GM18858 (cell line): ENCODE data around the gene TYK2.
"Not testable (repeated sequence)": the region's sequence is repeated elsewhere in the genome, so short reads cannot be mapped to it uniquely, and the experiment has no call there.

Source experiments
- ATAC-seq: cut with Tn5 transposase; IDR thresholded peaks from one replicate; pipeline ENCODE4 v1.9.1; 2021; ENCODE audit not compliant: unreplicated experiment

TYK2 gene

DNA sequence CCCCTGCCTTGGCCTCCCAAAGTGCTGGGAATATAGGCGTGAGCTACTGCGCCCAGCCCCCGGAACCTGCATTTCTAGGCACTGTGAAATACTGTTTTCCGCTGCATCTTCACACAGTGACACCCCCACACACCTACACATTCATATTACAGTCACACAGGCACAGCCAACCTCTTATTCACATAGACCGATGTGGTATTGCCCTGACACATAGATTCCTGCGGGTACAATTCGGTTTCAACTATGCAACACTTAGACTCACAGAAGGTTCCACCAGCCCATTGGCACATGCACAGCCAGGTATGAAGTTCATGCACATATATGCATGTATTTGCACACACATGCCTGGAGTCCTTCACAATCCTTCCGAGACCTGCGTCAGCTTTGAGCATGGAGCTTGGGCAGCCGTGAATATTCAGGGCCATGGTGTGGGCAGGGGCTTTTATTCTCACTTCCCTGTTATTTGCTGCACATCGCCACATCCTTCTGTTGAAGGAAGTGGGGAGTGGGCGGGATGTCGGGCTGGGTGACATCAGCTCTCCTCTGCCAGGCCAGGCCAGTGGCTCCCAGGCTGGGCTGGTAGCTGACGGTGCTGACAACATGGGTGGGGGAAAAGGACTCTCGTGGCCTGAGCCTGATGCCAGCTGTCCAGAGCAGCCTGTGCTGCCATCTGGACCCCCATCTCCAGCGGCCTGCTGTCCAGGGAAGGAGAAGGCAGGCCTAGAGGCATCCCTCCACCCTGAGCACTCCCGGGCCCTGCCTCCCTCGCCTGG is 28.3 kb upstream of the TYK2 start:
- ATAC-seq, result no peak

DNA sequence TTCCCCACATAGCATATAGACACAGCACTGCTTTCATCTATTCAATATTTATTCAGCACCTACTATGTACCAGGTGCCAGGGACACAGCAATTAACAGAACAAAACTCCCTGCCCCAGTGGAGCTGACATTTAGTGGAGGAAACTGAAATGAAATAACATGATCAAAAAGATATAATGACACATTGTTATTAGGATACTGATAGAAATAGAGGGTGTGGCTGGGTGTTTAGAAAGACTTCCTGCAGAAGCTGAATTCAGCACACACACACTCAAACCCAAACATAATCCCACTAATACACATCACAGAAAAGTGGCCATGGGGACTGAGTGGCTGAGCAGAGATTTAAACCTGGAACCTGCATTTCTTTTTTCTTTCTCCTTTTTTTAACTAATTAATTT is 26.7 kb upstream of the TYK2 start:
- no peak for ATAC-seq

DNA sequence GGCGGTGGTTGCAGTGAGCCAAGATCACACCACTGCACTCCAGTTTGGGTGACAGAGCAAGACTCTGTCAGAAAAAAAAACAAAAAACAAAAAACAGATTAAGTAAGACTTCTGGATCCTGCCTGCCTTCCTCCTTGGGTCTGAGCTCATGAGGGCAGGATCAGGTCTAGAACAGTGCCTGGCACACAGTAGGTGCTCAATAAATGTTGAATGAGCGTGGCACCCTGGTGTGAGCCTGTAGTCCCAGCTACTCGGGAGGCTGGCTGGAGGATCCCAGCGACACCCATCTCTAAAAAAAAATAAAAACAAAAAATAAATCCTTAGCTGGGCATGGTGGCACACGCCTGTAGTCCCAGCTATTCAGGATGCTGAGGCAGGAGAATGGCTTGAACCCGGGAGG is 25.8 kb upstream of the TYK2 start:
- ATAC-seq, result no peak

DNA sequence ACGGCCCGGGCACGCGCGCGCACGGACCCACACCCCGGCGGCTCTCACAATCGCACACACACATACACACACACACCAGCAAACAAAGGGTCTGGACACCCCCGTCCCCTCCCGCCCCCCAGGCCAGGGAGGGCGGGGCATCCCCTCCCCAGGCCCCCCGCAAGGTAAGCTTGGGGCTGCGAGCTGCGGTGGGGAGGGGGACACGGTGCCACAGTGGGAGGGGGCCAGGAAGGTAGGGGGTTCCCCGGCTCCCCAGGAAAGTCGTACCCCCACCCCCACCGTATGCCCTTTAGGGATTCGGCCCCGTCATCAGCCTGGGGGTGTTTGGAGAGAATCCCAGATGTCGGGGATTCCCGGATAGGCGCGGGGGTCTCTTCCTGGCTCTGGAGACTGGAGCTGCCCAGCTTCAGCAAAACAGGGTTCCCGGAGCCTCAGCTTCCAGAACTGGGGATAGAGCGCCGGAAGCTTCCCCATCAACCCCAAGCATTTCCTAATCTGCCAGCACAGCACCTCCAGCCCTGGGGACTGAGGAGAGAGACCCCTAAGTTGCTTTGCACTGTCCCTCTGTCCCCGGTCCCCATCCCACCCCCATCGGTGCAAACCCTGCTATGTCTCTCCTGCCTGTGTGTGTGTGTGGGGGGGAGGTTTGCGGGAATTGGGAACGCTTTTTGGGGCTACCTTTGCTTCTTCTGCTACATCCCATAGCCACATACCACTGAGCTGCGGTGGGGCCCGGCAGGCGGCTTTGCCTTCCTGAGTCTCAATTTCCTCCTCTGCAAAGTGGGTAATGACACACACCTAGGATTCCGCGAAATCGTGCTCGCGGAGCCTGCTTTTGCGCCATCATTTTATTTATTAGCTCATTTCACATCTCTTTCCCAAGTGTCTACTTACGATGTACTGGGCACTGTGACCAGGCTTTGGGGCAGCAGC is 24.8 kb upstream of the TYK2 start:
- no peak for ATAC-seq

DNA sequence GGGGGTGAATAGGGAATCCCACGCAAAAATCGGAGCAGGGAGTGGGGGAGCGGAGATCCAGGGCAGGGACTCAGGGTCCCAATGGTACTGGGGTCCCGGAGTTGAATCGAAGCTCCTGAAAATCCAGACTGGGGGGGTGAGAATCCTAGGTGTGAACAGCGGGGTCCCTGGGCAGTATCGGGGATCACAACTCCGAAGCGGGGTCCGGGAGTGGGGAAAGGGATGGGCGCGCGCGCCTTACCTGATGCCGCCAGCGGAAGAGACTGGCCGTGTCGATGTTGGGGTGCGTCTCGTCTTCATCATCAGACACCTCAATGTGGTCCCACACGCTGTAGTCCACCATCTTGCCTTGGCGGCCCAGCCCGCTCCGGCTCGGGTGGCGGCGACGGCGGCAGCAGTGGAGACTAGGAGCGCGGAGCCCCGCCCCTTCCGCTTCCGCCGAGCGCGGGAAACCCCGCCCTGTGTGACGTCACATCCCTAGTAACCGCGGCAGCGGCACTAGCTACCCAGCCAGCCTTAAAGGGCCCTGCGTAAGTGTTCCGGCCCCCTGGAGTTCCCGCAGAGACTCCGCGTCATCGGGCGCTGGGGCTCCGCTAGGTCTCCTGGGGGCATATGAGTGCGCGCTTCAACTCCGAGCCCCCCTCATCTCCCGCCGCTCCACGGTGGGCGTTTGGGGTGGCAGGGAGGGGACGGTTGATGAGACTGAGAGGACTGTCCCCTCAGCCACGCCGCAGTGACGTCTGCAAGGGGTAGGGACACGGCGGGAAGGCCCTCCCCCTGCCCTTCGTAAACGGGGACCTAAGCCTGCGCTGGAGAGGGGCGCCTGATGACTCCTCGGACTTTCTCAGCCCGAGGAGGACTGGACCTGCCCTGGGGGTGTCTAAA is 23.0 kb upstream of the TYK2 start, which contains the start of gene CDC37:
CDC37 (minus strand) TSS at position 406 of the 885 bp plus-strand sequence; CDS start at position 343, 63 bp downstream.
- ATAC-seq, result no peak

DNA sequence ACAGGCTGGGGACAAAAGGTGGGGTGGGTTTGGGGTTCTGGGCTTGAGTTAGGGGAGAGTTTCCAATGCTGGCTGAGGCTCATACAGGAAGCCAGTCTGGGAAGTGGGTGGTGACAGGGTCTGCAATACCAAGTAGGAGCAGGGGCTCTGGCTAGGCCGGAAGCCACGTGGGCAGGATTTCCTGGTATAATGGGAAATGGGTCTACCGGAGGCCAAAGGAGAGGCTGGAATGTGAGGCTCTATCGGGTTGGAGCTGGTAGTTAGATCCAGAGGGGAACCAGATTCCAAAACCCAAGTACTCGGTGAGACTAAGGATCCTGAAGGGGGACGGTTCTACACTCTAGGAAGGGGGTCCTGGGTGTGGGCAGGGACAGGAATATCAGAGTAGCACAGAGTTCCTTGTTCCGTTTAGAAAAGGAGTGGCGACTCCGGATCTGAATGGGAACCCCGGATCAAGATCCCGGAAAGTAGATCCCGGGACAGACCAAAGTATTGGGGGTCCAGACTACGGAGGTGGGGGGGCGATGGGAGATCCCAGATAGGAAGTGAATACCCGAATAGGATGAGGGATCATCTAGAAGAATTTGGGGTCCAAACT is 22.2 kb upstream of the TYK2 start:
- no peak for ATAC-seq

DNA sequence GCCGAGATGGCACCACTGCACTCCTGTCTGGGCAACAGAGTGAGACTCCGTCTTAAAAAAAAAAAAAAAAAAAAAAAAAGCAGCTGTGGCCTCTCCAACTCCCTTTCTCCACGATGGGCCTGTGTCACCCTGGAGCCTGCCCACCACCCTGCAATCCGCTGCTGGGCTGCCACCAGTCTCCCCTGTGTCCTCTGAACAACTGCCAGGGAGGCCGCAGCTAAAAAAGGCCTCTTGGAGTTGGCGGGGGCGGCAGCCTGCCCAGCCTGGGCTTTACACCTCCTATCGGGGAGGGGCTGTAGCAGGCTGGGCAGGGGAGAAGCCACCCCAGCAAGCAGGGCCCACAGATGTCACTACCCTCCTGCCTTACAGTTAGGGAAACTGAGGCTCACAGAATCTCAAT is 19.5 kb upstream of the TYK2 start:
- no peak for ATAC-seq

DNA sequence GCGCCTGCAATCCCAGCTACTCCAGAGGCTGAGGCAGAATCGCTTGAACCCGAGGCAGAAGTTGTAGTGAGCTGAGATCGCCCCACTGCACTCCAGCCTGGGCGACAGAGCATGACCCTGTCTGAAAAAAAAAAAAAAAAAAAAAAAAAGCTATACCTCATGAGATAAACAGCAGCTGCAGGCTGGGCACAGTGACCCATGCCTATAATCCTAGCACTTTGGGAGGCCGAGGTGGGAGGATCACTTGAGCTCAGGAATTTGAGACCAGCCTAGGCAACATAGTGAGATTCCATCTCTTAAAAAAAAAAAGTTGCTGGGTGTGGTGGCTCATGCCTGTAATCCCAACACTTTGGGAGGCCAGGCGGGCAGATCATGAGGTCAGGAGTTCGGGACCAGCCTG is 19.0 kb upstream of the TYK2 start:
- ATAC-seq, result not testable (repeated sequence)

DNA sequence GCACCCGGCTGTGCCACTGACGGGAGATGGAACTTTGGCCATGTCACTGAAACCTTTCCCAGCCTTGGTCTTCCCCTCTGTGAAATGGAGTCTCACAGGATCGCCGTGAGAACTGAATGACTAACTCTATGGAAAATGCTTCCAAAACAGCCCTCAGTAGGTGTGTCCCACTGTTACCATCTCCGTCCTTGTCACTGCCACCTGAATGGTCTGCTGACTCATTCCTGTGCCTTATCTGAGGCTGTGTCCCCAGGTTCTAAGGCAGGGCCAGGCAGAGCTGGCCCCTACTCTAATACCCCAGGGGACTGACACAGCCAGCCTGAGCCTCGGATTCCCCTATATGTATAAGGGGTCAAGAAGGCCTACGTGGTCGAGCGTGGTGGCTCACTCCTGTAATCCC is 18.4 kb upstream of the TYK2 start:
- no peak for ATAC-seq

DNA sequence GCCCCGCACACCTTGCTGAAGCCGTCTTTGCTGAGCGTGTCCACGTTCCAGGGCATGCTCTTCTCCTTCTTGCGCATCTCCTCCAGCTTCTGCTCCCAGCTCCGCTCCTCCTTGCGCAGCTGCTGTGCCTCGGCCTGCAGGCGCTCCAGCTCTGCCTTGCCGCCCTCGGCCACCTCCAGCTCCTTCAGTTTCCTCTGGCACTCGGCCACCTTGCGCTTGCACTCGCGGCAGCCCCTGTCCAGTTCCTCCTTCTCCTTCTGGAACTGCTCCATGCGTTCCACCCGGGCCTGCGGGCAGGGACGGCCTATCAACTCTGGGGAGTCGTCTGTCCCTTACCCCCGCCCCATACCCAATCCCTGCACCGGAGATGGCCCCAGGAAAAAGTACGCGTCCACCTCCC is 15.5 kb upstream of the TYK2 start:
- no peak for ATAC-seq

DNA sequence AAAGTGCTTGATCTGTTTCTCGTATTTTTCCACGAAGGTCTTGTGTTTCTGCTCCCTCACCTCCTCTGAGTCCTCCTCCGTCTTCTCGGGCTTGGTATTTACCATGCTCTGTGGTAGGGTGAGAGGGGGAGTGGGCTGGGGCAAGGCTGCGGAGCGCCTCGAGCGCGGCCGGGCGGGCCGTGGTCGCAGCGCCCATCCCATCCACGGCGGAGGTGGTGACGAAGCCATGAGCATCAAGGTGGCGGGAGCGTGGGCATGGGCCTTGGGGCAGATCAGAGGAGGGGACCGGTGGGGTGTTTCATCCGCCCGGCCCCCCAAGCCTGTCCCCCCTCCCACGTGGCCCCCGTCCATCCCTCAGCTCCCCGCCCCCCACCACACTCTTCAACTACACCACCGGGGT is 15.1 kb upstream of the TYK2 start:
- no peak for ATAC-seq

DNA sequence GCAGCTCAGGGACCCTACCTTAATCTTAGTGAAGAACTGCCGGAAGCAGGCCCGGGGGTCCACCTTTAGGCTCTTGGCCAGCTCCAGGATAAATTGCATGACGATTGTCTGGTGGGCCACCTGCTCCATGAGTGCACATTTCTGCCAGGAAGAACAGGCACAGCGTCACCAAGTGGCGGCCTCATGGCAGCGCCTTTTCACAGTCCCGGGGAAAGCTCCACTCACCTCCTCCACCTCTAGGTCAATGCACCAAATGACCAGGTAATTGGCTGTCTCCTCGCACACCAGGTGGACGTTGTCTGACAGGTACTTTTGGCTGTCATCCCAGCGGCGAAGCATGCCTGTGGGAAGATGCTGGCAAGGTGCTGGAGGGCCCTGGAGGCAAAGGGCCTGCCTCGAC is 14.6 kb upstream of the TYK2 start:
- ATAC-seq, result no peak

DNA sequence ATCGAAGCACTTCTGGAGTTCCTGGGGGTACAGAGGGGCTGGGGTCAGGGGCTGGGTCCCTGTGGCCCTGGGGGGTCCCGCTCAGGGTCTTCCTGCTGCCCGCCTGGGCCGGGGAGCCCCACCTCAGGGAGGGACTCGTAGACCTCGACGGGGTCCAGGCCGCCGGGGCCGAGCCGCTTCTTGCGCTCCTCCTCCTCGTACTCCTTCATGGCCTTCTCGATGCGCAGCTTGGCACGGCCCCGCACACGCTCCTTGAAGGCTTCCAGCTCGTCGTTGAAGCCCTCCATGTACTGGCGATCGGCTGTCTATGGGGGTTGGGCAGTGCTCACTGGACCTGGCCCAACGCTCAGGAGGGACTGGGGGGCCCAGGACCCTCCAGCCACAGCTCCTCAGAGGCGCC is 12.8 kb upstream of the TYK2 start:
- no peak for ATAC-seq

DNA sequence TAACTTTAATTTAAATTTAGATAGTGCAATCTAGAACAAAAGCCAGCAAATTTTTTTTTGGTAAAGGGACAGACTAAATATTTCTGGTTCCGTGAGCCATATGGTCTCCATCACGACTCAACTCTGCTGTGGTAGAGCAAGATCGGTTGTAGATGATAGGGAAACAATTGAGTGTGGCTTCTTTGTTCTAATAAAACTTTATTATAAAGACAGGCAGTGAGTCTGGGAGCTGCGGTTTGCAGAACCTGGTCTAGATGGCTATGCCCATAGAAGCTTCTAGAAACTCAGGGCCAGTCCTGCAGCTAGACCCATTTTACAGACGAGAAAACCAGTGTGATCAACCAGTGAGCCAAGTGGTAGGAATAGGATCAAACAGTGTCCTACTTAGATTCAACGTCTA is 11.7 kb upstream of the TYK2 start:
- no peak for ATAC-seq

DNA sequence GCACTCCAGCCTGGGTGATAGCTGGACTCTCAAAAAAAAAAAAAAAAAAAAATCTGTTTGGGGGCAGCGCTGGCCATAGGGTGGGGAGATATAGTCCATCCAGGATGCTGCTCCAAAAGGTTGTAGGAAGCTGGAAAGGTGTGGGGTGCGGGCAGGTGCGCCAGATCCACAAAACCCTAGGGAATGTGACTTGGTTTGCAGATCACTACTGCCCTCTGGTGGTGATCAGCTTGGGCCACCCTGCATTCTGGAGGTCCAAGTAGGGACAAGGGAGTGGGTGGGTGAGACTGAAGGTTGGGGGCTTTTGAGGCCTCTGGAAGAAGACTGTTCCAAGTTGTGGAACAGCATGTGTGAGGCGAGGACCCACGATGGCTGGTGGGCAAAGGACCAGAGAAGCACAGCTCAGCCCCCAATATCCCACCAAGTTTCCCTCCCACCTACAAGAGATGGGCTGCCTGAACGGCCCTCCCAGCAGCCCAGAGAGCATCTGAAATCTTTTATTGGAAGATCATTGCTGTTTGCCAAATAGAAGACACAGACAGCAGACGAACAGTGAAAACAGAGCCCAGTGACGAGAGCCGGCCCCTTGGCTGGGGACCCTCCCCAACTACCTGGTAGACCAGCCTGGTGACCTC is 10.4 kb upstream of the TYK2 start:
- no peak for ATAC-seq

DNA sequence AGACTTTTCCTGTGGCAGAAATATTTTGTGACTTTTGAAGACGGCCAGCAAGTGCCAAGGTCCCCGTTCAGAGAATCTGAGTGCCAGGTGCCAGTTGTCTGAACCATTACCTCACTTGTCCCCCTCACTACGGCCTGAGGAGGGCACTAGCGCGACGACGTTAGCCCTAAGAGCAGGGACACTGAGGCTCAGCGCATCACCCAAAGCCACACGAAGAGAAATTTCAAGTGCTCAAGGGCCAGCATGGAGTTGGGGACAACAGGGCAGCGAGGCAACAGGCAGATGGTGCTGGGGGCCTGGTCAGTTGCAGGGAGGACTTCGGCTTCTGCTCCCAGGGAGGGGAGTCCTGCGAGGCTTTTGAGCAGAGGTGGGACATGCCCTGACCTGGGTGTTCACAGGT is 9.5 kb upstream of the TYK2 start:
- no peak for ATAC-seq

DNA sequence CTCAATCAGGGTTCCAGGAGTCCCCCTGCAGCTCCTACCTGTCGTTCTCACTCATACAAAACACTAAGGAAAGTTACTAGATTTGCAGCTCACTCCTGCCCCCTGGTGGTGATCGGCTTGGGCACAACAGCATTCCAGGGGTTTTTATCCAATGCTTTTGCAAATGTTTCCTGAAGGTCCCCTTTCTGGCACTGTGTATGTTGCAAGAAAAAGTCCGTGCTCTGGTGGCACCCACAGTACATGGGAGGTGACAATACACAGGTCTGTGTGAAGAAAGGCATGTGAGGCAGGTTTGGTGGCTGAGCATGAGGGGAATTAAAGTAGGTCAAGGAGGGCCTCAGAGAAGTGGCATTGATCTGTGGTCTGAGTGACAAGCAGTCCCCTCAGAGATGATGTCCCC is 8.6 kb upstream of the TYK2 start:
- no peak for ATAC-seq

DNA sequence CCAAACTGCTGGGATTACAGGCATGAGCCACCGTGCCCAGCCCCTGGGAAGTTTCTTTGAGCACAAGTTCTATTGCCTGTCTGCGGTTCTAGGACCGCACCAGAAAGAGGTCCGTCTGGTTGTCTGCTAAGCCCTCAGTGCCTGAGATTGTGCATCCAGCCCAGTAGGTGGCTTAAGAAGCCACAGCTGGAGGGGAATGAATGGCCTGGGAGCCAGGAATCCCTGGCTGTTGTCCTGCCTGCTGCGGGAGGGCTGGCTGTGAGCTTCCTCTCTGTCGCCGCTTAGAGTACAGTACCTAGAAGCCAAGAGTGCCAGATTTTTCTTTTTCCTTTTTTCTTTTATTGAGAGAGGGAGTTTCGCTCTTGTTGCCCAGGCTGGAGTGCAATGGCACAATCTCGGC is 4.2 kb upstream of the TYK2 start:
- no peak for ATAC-seq

DNA sequence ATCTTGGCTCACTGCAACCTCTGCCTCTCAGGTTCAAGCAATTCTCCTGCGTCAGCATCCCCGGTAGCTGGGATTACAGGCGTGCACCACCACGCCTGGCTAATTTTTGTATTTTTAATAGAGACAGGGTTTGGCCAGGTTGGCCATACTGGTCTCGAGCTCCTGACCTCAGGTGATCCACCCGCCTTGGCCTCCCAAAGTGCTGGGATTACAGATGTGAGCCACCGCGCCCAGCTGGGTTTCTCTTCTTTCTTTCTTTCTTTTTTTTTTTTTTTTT is 2.8 kb upstream of the TYK2 start:
- not testable (repeated sequence) for ATAC-seq

DNA sequence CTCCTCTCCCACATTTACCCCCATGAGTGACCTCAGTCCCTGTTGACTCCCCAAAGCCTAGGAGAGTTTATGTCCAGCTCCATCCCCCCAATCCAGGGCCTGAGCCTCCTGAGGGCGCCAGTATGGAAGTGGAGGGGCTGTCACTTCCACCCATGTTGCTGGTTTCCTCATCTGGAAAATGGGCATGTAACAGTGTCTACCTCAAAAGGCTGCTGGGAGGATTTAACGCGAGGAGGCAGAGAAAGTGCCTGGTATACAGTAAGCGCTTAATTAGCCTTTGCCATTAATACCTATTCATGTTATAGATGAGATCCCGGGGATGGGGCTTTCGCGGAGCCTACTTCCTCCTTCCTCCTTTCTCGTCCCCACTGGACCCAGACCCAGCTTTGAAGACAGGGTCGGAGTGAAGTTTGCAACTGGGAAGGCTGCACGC is 476 bp downstream of the TYK2 start:
- no peak for ATAC-seq

DNA sequence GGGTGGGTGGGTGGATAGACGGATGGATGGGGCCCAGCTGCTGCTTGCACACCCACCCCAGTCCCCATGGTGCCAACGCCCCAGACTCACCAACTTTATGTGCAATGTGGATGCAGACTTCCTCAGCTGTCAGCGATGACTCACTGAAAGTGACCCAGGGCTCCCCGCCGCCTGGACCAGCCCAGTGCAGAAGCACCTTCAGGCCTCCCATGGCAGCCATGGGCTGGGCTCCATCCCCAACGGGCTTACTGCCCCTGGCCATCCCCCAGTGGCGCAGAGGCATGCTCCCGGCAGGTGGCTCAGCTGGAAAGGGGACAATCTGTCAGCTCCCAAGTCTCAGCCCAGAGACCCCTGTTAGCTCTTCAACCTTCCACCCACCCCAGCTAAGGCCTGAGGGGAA is 2.2 kb downstream of the TYK2 start:
- no peak for ATAC-seq
